ENCODE measurements around the gene TLE6.
"Not testable (repeated sequence)": the region's sequence is repeated elsewhere in the genome, so short reads cannot be mapped to it uniquely, and the experiment has no call there.

TLE6 gene

DNA sequence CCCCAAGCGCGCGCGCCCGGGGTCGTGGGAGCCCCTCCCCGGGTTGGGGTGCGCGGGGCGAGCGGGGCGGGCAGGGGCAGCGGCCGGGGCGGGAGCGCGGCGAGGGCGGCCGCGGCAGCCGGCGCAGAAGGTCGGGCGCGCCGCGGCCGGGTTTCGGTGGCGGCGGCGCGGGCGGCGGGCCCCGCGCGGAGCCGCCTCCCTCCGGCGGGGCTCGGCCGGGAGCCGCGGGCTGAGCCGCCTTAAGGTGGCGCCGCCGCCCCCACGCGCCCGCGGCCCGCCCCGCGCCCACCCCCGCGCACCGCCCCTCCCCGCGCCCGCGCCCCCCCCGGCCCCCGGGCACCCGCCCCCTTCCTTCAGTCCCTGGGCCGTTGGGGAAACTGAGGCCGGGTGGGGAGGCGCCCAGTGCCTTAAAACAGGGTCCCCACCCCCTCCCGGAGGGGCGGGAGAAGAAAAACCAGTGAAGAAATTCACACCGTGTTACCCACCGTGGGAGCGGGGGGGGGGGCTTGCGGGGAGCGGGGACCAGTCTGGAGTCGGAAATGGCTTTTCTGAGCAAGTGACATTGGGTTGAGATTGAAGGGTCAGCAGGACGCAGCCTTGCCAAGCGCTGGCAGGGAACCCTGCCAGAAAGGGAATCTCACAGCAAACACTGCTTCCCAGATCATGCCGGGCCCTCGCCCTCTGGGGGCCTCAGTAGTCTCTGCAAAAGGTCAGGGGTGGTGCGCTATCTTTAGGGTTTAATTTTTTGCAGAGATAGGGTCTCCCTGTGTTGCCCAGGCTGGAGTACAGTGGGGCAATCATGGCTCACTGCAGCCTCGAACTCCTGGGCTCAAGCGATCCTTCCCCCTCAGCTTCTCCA is 51.9 kb downstream of the TLE6 start, which contains the start of gene TLE2:
Gene TLE2, minus strand, starts transcription at position 216 of the 859 bp plus-strand sequence. CDS start 376 bp downstream, outside the sequence.
- no peak for DNase-seq (ENCODE audit: low read depth)

DNA sequence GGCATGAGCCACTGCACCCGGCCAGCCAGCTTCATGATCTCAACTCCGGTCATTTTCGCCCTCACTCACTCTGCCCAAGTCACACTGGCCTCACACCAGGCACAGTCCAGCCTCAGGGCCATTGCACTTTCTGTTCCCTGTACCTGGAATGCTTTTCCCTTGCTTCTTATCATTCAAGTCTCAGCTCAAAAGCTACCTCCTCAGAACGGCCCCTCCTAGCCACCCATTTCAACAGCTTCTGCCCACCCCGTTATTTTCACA is 54.2 kb downstream of the TLE6 start:
- no peak for DNase-seq (ENCODE audit: low read depth)

DNA sequence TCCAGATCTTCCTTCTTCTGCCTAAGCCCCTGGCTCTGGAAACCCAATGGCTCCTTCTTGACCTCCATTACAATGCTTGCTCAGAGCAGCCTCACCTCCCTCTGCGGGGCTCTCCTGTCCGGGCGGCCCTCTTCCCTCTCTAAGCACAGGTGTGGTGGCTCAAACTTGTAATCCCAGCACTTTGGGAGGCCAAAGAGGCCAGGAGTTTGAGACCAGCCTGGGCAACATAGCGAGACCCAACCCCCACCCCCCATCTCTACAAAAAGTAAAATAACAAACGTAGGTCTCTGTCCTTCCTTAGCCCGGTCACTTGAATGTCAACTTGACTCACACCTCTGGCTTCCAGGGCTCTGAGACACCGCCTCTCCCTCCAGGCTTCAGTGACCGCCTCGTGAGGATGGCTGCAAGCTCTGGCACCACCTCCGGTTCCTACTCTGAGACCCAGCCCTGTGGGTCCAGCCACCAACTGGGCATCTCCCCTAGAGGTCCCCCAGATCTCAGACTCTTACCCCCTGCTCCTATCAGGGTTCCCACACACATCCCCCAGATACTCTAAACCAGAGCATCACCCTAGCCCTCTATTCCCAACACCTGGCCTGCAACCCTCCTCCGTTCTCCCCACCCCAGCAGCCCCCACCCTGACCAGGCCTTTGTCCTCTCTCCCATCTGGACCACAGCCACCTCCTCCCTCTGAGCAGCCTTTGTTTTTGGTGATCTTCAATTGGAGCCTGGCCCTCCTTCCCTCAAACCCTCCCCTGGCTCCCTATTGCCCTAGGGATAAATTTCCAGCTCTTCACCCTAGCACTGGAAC is 56.4 kb downstream of the TLE6 start:
- no peak for DNase-seq (ENCODE audit: low read depth)

DNA sequence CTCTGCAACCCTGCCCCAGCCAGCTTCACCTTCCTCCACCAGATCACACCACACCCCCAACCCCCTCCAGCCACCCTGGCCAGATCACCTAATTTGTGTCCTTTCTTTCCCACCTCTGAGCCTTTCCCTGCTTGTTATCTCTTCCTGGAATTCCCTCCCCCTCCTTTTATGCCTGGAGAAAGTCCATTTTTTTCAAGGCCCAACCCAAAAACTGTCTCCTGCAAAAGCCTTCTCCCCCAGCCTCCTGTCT is 57.0 kb downstream of the TLE6 start:
- no peak for DNase-seq (ENCODE audit: low read depth)

DNA sequence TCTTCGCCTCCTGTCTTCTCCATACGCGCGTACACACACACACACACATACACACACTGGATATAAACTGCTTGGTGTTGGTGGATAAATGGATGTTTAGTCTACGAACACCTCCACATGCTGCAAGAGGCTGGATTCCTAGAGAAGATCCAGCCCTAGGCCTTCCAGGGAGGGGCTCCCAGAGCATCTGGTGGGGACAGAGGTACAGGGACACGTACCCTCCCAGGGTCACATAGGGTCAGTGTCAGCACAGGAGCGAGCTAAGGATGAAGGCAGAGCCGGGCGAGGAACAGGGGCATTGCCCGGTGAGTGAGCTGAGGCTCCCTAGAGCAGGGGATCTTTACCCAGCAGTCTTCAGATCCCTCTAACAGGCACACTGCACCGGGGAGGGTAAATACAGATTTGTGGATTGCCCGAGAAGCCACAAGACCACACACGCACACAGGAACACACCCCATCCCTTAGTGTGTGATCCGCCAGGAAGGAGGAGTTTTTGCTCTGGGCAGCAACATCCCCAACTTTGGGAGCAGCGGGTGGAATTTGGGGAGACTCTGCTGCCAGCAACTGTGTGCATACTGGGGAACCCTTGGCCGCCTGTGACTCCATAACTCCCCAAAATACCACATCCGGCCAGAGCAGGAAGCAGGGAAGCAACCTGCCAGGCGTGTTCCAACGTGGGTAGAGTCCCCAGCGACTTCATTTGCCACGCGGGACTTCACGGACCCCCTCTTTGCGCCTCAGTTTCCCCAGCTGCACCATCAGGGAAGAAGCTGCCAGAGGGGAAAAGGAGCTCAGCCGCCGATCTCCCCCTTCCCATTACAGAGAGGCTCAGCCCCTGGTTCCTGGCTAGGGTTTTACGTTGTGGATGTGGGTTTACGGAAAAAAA is 57.5 kb downstream of the TLE6 start:
- peak; percentile 41 for DNase-seq (ENCODE audit: low read depth)

DNA sequence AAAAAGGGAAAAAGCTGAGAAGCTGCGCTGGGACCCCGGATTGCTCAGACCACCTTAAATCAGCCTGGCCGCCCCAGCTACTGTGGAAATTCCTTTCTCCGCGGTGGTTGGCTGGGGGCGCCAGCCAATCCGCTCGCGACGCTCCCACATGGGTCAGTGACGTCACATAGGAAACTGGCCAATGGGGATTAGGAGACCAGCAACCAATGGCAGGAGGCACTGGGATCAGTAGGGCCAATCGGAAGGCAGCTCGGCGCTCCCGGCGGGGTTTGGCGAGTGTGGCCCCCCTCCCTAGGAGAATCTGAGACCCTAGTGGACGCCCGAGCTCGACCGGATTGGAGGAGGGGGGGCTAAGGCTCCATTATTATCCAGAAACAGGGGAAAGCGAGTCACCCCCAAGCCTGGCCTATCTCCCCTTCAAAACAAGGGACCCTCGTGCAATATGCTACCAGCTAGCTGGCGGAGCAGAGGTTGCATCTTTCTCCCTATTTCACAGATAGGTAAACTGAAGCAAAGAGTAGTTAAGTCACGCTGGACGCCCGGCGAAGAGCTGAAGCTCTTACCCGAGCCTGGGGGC is 58.3 kb downstream of the TLE6 start:
- peak; percentile 97 for DNase-seq (ENCODE audit: low read depth)

DNA sequence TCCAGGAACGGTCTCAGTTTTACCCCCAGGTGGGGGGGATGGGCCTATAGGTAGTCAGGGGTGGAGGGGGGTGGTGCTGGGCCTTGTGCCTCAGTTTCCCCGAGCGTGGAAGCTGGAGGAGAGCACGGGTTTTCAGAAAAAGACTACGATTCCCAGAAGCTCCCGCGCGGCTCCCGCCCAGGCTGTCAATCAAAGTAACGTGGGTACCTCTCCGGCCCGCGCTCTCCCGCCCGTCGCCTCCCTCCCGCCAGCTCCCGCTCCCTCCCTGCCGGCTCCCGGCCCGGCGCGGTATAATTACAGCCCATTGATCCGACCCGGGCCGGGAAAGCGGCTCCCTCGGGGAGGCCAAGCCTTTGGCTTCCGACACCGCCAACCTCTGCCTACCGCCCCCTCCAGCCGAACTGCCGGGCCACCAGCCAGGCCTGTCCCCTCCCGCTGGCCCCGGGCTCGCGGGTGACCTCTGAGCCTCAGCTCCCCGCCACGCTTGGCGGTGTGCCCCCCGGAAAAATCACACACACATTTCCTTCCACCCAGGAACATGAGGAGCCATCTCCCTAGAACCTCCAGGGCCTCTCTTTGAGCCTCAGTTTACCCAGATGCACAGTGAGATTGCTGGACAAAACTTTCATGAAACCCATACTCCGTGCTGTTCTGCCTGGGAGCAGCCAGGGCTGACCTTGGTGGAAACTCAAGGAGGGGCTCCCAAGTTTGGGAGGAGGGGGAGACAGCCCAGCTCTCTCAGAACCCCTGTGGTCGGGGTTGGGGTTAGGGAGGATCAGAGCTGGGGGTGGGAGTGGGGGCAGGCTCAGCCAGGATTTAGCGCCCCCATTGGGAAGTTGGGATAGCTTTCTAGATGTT is 59.0 kb downstream of the TLE6 start:
- peak; percentile 56 for DNase-seq (ENCODE audit: low read depth)

DNA sequence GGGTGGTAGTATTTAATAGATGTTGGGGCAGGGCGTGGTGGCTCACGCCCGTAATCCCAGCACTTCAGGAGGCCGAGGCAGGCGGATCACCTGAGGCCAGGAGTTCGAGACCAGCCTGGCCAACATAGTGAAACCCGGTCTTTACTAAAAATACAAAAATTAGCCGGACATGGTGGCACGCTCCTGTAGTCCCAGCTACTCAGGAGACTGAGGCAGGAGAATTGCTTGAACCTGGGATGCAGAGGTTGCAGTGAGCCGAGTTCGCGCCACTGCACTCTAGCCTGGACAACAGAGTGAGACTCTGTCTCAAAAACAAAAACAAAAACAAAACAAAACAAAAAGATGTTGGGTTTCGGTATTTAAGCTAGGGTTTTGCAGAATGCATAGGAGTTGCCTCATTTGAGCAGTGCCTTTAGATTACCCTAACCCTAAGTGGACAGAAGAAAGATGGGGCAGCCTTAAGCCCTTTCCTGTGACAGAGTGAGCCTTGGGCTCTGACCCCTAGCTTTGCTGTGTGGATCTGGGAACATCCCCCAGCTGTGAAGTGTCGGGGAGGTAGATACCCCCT is 59.7 kb downstream of the TLE6 start:
- DNase-seq (ENCODE audit: low read depth): not testable (repeated sequence)

DNA sequence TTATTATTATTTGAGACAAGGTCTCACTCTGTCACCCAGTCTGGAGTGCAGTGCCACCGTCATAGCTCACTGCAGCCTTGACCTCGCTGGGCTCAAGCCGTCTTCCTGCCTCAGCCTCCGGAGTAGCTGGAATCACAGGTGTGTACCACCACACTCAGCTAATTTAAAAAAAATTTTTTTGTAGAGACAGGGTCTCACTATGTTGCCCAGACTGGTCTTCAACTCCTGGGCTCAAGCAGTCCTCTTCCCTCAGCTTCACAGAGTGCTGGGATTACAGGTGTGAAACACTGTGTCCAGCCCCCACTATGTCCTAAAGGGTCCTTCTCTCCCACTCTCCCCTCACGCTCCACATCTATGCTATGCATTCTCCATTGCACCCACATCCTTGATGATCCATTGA is 60.9 kb downstream of the TLE6 start:
- DNase-seq (ENCODE audit: low read depth): no peak

DNA sequence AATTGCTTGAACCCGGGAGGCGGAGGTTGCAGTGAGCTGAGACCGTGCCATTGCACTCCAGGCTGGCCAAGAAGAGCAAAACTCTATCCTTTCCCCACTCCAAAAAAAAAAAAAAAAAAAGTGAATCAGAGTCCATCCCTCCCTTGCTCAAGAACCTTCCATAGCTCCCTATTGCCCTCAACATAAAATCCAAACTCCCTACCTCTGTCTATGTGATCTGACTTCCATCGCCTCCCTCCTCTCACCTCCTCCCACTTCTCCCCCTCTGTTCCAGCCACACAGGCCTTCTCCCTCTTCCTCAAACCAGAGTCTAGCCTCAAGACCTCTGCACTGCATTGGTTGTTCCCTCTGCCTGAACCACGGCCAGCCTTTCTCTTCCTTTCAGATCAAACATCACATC is 61.8 kb downstream of the TLE6 start:
- DNase-seq (ENCODE audit: low read depth): no peak

DNA sequence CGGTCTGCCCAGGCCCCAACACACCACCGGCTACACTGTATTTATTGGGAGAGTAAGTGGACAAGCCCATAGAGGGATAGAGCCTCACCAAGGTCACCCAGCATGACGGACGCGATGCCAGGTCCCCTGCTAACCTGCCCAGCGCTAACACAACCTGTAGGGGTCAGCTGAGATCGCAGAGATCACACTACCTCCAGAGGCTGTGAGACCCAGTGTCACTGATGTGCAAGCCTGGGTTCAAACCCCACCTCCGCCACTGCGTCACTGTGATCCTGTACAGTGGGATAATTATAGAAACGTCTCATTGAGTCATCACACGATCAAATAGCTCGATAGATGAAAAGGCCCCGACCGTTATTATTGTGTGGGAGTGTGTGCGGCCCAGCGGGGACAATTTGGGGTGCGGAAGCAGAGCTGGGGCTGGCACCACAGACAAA is 62.3 kb downstream of the TLE6 start:
- DNase-seq (ENCODE audit: low read depth): no peak

DNA sequence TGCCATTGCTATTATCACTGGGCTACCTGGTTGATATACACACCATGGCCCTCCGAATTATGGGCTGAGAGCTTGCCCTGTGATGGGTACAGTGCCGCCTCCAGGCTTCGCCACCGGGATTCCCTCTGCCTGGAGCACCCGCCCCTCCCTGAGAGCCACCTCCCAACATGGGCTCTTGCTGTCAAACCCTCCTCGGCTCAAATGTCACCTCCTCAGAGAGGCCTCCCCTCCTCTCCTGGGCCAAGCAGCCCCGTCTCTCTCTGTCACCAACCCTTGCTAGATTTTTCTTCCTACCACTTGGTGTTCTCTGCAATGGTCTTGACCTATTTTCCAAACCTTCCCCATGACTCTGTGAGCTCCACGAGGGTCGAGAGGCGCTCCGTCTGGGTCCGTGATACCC is 64.0 kb downstream of the TLE6 start:
- no peak for DNase-seq (ENCODE audit: low read depth)

DNA sequence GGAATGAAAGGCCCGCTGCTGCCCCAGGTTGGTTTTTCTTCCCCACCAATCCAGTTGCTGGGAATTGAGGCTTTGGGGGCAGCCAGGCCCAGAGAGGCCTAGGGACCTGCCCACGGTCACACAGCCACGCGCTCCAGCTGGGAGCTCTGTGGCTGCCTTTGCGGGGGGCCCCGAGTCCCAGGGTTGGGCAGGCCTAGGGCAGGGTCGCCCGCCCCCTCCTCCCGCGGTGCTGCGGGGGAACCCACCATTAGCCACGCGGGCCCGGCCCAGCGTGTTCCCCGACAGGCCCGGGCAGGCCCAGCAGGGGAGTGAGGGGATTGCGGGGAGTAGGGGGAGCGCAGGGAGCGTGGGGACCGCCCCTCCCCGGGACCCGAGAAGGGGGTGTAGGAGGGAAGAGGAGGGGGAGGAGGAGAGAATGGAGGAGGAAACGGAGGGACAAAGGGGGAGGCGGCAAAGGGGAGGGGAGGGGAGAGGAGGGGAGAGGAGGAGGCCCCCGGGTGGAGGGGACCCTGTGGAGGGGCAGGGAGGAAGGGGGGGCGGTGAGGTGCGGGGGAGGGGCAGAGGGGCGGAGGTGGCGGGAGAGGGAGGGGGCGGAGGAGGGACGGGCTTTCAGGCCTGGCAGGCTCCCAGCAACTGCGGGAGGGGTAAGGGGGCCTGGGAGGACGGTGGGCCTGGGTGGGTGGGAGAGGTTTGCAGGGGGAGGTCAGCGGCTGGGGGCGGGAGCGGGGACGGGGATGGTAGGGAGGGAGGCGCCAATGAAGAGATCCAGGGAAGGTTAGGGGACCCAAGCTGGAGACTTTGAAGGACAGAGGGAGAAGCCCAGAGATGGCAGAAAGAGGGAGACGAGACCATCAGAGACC is 64.6 kb downstream of the TLE6 start:
- no peak for DNase-seq (ENCODE audit: low read depth)

DNA sequence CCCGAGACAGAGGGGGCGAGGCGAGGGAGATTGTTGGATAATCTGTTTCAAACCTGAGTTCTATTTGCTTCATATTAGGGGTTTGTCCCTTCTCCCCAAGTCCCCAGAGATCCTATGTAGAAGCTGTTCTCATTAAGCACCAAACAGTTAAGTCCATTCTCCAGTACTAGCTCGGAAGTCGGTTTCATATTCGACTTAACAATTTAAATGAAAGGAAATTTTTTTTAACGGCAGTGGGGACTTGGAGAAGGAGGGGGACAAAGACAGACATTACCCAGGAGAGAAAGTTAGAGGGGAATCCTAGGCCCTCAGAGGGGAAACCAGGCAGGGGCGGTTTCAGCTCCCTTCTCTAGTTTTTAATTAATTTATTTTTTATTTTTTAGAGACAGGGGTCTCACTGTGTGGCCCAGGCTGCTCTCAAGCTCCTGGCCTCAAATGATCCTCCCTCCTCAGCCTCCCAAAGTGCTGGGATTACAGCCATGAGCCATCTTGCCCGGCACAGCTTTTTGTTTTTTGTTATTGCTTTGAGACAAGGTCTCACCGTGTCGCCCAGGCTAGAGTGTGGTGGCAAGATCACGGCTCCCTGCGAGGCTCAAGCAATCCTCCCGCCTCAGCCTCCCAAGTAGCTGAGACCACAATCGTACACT is 65.4 kb downstream of the TLE6 start:
- DNase-seq (ENCODE audit: low read depth): no peak
